Measurements from ENCODE around the gene GPN3.
"Not testable (repeated sequence)": the region's sequence is repeated elsewhere in the genome, so short reads cannot be mapped to it uniquely, and the experiment has no call there.

GPN3 gene

GRCh38 chr12:110465024-110465423, 3.0 kb downstream of the GPN3 start:
- no peak for DNase-seq
- TF ChIP-seq POLR2A (IDR thresholded peaks at IDR 0.05; ENCODE audit: low read length), result no peak
- TF ChIP-seq GATA1 (IDR thresholded peaks at IDR 0.05; ENCODE audit: low read depth, low read length), result no peak

- not testable (repeated sequence) for DNase-seq
Observed at GRCh38 chr12:110461189-110461588, 6.9 kb downstream of the GPN3 start.

GRCh38 chr12:110458756-110459155, 9.3 kb downstream of the GPN3 start:
- DNase-seq, result no peak
- TF ChIP-seq POLR2A (IDR thresholded peaks at IDR 0.05; ENCODE audit: low read length), result no peak
- TF ChIP-seq GATA1 (IDR thresholded peaks at IDR 0.05; ENCODE audit: low read depth, low read length), result no peak

- no peak for TF ChIP-seq POLR2A (IDR thresholded peaks at IDR 0.05; ENCODE audit: low read length)
- no peak for TF ChIP-seq GATA1 (IDR thresholded peaks at IDR 0.05; ENCODE audit: low read depth, low read length)
- no peak for DNase-seq
Observed at GRCh38 chr12:110453569-110454296, 14.3 kb downstream of the GPN3 start.

GRCh38 chr12:110451263-110451662, 16.8 kb downstream of the GPN3 start:
- no peak for TF ChIP-seq GATA1 (IDR thresholded peaks at IDR 0.05; ENCODE audit: low read depth, low read length)
- TF ChIP-seq POLR2A (IDR thresholded peaks at IDR 0.05; ENCODE audit: low read length), result no peak
- DNase-seq, result no peak

- TF ChIP-seq POLR2A (IDR thresholded peaks at IDR 0.05; ENCODE audit: low read length) (peak; percentile 74), GATA1 (IDR thresholded peaks at IDR 0.05; ENCODE audit: low read depth, low read length) (no peak)
- DNase-seq, result peak; percentile 96 to 97
Observed at GRCh38 chr12:110449799-110450497, 18.1 kb downstream of the GPN3 start, which contains the start of gene ARPC3. TSS of gene ARPC3 (minus strand) at chr12:110450337. CDS start at chr12:110450260, 77 bp downstream.

- TF ChIP-seq GATA1 (IDR thresholded peaks at IDR 0.05; ENCODE audit: low read depth, low read length), result no peak
- TF ChIP-seq POLR2A (IDR thresholded peaks at IDR 0.05; ENCODE audit: low read length), result no peak
- no peak for DNase-seq
Observed at GRCh38 chr12:110444455-110444854, 23.6 kb downstream of the GPN3 start.

- no peak for DNase-seq
- TF ChIP-seq GATA1 (IDR thresholded peaks at IDR 0.05; ENCODE audit: low read depth, low read length) (no peak), POLR2A (IDR thresholded peaks at IDR 0.05; ENCODE audit: low read length) (no peak)
Observed at GRCh38 chr12:110436231-110436630, 31.8 kb downstream of the GPN3 start.

GRCh38 chr12:110431957-110432587, 36.0 kb downstream of the GPN3 start:
- TF ChIP-seq POLR2A (IDR thresholded peaks at IDR 0.05; ENCODE audit: low read length) (no peak), GATA1 (IDR thresholded peaks at IDR 0.05; ENCODE audit: low read depth, low read length) (no peak)
- DNase-seq, result peak; percentile 15 to 32

- not testable (repeated sequence) for DNase-seq
Observed at GRCh38 chr12:110429676-110430075, 38.4 kb downstream of the GPN3 start.

GRCh38 chr12:110426406-110426805, 41.7 kb downstream of the GPN3 start:
- no peak for DNase-seq
- TF ChIP-seq GATA1 (IDR thresholded peaks at IDR 0.05; ENCODE audit: low read depth, low read length) (no peak), POLR2A (IDR thresholded peaks at IDR 0.05; ENCODE audit: low read length) (no peak)

- no peak for DNase-seq
- no peak for TF ChIP-seq POLR2A (IDR thresholded peaks at IDR 0.05; ENCODE audit: low read length)
- TF ChIP-seq GATA1 (IDR thresholded peaks at IDR 0.05; ENCODE audit: low read depth, low read length), result no peak
Observed at GRCh38 chr12:110424237-110424636, 43.8 kb downstream of the GPN3 start.

GRCh38 chr12:110421701-110422100, 46.4 kb downstream of the GPN3 start:
- DNase-seq, result no peak
- TF ChIP-seq GATA1 (IDR thresholded peaks at IDR 0.05; ENCODE audit: low read depth, low read length) (no peak), POLR2A (IDR thresholded peaks at IDR 0.05; ENCODE audit: low read length) (no peak)

- DNase-seq, result no peak
- TF ChIP-seq POLR2A (IDR thresholded peaks at IDR 0.05; ENCODE audit: low read length), result no peak
- no peak for TF ChIP-seq GATA1 (IDR thresholded peaks at IDR 0.05; ENCODE audit: low read depth, low read length)
Observed at GRCh38 chr12:110421159-110421661, 46.8 kb downstream of the GPN3 start.

GRCh38 chr12:110420644-110421043, 47.4 kb downstream of the GPN3 start:
- not testable (repeated sequence) for DNase-seq

GRCh38 chr12:110417113-110417512, 50.9 kb downstream of the GPN3 start:
- not testable (repeated sequence) for DNase-seq

GRCh38 chr12:110410086-110410485, 58.0 kb downstream of the GPN3 start:
- DNase-seq, result not testable (repeated sequence)

- DNase-seq, result not testable (repeated sequence)
Observed at GRCh38 chr12:110405126-110405662, 62.9 kb downstream of the GPN3 start.

All from erythroblast (primary cell).